GM12864 (cell line): ENCODE results near the gene KCNQ1.

Source experiments
- DNase-seq: peaks from one replicate; pipeline ENCODE4 v3.0.0-alpha.2; 2011; ENCODE audit warnings: low read depth
- H3K4me3 ChIP-seq: 2 replicates; pipeline ENCODE4 v1.5.1; 2011; ENCODE audit warnings: mild to moderate bottlenecking, low read depth, low read length, control low read depth
- CTCF ChIP-seq: IDR thresholded peaks from 2 replicates; pipeline ENCODE4 v1.5.1; 2011; ENCODE audit warnings: low read depth, mild to moderate bottlenecking, moderate library complexity, low read length, control low read depth, inconsistent platforms; ENCODE audit errors: missing control alignments

KCNQ1 gene

GRCh38 chr11:2874963-2875362, 430.2 kb downstream of the KCNQ1 start:
- no peak for TF ChIP-seq CTCF
- DNase-seq = no peak
- no peak overlapping the region for H3K4me3 ChIP-seq

- DNase-seq = no peak
- H3K4me3 ChIP-seq = no peak overlapping the region
- no peak for TF ChIP-seq CTCF
These were observed 432.7 kb downstream of the KCNQ1 start for GRCh38 chr11:2877474-2877873.

GRCh38 chr11:2878782-2879181, 434.0 kb downstream of the KCNQ1 start:
- no peak for DNase-seq
- H3K4me3 ChIP-seq = no peak overlapping the region
- TF ChIP-seq CTCF = no peak

GRCh38 chr11:2880646-2881045, 435.8 kb downstream of the KCNQ1 start:
- TF ChIP-seq CTCF = no peak
- no peak for DNase-seq
- H3K4me3 ChIP-seq = no peak overlapping the region

- TF ChIP-seq CTCF = no peak
- no peak for DNase-seq
- no peak overlapping the region for H3K4me3 ChIP-seq
These were observed 436.5 kb downstream of the KCNQ1 start for GRCh38 chr11:2881076-2881980.

GRCh38 chr11:2881981-2882375, 437.2 kb downstream of the KCNQ1 start:
- no peak overlapping the region for H3K4me3 ChIP-seq
- no peak for TF ChIP-seq CTCF
- no peak for DNase-seq

- H3K4me3 ChIP-seq = no peak overlapping the region
- DNase-seq = no peak
- no peak for TF ChIP-seq CTCF
These were observed 437.7 kb downstream of the KCNQ1 start for GRCh38 chr11:2882396-2883110.
